ENCODE data around the gene NCOA3. TPM values are rescaled to one million over a fixed set of nuclear protein-coding genes. Genes with fewer than 3 reads are reported as not detected.

The NCOA3 gene
- total and polyA plus RNA-seq, 10 of the 15 experiments (the other 5 are each of a cell fraction or from before 2014, with no cell fraction given): 16.9 to 96.2 (median 73.6) TPM

DNA sequence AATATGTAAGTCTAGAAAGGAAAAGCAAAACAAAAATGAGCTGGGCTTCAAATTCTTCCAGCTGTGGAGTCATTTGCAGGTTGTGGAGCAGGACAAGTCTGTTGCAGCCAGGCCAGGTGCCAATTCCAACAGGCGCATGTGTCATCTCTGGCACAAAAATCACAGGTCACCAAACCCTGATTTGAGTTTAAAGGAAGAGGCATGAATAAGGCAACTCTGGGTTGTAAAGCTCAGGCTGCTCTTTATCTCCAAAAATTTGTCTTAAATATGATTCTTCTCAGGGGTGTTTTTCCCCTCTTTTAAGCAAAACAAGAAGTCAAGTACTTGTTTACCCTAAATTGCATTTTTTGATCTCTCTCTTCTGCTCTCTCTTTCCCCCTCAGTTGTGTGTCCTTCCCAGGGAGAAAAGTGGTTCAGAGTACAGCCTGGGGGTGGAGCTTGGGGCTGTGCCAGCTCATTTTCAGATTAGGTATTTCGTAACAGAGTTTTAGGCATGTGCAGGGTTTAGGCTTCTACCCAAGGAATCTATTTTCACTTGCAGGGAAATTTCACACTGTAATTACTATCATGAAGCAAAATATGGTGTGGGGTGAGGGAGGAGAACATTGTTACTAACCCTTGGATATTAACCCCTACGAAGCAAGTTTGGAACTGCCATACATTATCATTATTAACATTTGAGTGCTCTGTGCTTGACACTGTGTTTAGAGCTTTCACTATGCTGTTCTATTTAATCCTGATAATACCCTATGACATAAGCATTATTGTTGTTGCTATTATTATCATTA, 8.3 kb upstream of the NCOA3 start (continued):
- TF ChIP-seq BHLHE40 (IDR thresholded peaks at IDR 0.05; ENCODE audit: borderline replicate concordance in 1 of 2, low read depth in 2 of 2, low read length in 1 of 2) (peak; percentile 71 to 73; a peak in 2 of 4 replicates), HDAC6 (IDR thresholded peaks at IDR 0.05; ENCODE audit: unreplicated experiment) (no peak), KDM1A (IDR thresholded peaks at IDR 0.05; ENCODE audit: borderline replicate concordance) (no peak), PAX8 (IDR thresholded peaks at IDR 0.05) (no peak), POLR2A (IDR thresholded peaks at IDR 0.05; ENCODE audit: low read depth, low read length) (no peak), IKZF1 (conservative IDR thresholded peaks at IDR 0.05) (peak; percentile 49), NR2C2 (IDR thresholded peaks at IDR 0.05; ENCODE audit: borderline replicate concordance, control insufficient read depth, insufficient read length, low read depth) (no peak), STAT3 (IDR thresholded peaks at IDR 0.05; ENCODE audit: low read depth, low read length) (no peak), ZSCAN29 (IDR thresholded peaks at IDR 0.05) (0 out of 2 replicates have a peak, but pooled peaks have one; percentile 25), RUNX3 (IDR thresholded peaks at IDR 0.05; ENCODE audit: low read length) (no peak; the same call in 1 of the 2 replicates), HDGF (IDR thresholded peaks at IDR 0.05) (no peak), KLF5 (IDR thresholded peaks at IDR 0.05; ENCODE audit: partially characterized antibody) (peak; percentile 74), FOXM1 (IDR thresholded peaks at IDR 0.05; ENCODE audit: low read depth, low read length) (no peak), DPF2 (IDR thresholded peaks at IDR 0.05) (no peak), NR2F1 (conservative IDR thresholded peaks at IDR 0.05) (no peak), SMARCA5 (IDR thresholded peaks at IDR 0.05) (no peak), ZBED1 (IDR thresholded peaks at IDR 0.05; ENCODE audit: borderline replicate concordance) (no peak)
- TF ChIP-seq, protein P1, sequence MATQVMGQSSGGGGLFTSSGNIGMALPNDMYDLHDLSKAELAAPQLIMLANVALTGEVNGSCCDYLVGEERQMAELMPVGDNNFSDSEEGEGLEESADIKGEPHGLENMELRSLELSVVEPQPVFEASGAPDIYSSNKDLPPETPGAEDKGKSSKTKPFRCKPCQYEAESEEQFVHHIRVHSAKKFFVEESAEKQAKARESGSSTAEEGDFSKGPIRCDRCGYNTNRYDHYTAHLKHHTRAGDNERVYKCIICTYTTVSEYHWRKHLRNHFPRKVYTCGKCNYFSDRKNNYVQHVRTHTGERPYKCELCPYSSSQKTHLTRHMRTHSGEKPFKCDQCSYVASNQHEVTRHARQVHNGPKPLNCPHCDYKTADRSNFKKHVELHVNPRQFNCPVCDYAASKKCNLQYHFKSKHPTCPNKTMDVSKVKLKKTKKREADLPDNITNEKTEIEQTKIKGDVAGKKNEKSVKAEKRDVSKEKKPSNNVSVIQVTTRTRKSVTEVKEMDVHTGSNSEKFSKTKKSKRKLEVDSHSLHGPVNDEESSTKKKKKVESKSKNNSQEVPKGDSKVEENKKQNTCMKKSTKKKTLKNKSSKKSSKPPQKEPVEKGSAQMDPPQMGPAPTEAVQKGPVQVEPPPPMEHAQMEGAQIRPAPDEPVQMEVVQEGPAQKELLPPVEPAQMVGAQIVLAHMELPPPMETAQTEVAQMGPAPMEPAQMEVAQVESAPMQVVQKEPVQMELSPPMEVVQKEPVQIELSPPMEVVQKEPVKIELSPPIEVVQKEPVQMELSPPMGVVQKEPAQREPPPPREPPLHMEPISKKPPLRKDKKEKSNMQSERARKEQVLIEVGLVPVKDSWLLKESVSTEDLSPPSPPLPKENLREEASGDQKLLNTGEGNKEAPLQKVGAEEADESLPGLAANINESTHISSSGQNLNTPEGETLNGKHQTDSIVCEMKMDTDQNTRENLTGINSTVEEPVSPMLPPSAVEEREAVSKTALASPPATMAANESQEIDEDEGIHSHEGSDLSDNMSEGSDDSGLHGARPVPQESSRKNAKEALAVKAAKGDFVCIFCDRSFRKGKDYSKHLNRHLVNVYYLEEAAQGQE (IDR thresholded peaks at IDR 0.05; ENCODE audit: low read depth, low read length): no peak
- TF ChIP-seq, protein P2, sequence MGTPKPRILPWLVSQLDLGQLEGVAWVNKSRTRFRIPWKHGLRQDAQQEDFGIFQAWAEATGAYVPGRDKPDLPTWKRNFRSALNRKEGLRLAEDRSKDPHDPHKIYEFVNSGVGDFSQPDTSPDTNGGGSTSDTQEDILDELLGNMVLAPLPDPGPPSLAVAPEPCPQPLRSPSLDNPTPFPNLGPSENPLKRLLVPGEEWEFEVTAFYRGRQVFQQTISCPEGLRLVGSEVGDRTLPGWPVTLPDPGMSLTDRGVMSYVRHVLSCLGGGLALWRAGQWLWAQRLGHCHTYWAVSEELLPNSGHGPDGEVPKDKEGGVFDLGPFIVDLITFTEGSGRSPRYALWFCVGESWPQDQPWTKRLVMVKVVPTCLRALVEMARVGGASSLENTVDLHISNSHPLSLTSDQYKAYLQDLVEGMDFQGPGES (IDR thresholded peaks at IDR 0.05): no peak
- TF ChIP-seq, protein P3, sequence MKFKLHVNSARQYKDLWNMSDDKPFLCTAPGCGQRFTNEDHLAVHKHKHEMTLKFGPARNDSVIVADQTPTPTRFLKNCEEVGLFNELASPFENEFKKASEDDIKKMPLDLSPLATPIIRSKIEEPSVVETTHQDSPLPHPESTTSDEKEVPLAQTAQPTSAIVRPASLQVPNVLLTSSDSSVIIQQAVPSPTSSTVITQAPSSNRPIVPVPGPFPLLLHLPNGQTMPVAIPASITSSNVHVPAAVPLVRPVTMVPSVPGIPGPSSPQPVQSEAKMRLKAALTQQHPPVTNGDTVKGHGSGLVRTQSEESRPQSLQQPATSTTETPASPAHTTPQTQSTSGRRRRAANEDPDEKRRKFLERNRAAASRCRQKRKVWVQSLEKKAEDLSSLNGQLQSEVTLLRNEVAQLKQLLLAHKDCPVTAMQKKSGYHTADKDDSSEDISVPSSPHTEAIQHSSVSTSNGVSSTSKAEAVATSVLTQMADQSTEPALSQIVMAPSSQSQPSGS (IDR thresholded peaks at IDR 0.05; ENCODE audit: low read length): peak; percentile 20; the same call in 1 of the 2 replicates
- TF ChIP-seq, protein P4, sequence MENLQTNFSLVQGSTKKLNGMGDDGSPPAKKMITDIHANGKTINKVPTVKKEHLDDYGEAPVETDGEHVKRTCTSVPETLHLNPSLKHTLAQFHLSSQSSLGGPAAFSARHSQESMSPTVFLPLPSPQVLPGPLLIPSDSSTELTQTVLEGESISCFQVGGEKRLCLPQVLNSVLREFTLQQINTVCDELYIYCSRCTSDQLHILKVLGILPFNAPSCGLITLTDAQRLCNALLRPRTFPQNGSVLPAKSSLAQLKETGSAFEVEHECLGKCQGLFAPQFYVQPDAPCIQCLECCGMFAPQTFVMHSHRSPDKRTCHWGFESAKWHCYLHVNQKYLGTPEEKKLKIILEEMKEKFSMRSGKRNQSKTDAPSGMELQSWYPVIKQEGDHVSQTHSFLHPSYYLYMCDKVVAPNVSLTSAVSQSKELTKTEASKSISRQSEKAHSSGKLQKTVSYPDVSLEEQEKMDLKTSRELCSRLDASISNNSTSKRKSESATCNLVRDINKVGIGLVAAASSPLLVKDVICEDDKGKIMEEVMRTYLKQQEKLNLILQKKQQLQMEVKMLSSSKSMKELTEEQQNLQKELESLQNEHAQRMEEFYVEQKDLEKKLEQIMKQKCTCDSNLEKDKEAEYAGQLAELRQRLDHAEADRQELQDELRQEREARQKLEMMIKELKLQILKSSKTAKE (IDR thresholded peaks at IDR 0.05; ENCODE audit: low read depth, poor library complexity, severe bottlenecking): peak; percentile 43
- TF ChIP-seq, protein P5, sequence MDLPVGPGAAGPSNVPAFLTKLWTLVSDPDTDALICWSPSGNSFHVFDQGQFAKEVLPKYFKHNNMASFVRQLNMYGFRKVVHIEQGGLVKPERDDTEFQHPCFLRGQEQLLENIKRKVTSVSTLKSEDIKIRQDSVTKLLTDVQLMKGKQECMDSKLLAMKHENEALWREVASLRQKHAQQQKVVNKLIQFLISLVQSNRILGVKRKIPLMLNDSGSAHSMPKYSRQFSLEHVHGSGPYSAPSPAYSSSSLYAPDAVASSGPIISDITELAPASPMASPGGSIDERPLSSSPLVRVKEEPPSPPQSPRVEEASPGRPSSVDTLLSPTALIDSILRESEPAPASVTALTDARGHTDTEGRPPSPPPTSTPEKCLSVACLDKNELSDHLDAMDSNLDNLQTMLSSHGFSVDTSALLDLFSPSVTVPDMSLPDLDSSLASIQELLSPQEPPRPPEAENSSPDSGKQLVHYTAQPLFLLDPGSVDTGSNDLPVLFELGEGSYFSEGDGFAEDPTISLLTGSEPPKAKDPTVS (IDR thresholded peaks at IDR 0.05; ENCODE audit: low read depth, low read length): no peak

Measured in GM12878 (cell line).